ENCODE data around the gene HBP1. TPM values are rescaled to one million over a fixed set of nuclear protein-coding genes. Genes with fewer than 3 reads are reported as not detected.

HBP1 gene
- total and polyA plus RNA-seq, 11 donors = 21.4 to 98.4 (median 58.1) TPM

DNA sequence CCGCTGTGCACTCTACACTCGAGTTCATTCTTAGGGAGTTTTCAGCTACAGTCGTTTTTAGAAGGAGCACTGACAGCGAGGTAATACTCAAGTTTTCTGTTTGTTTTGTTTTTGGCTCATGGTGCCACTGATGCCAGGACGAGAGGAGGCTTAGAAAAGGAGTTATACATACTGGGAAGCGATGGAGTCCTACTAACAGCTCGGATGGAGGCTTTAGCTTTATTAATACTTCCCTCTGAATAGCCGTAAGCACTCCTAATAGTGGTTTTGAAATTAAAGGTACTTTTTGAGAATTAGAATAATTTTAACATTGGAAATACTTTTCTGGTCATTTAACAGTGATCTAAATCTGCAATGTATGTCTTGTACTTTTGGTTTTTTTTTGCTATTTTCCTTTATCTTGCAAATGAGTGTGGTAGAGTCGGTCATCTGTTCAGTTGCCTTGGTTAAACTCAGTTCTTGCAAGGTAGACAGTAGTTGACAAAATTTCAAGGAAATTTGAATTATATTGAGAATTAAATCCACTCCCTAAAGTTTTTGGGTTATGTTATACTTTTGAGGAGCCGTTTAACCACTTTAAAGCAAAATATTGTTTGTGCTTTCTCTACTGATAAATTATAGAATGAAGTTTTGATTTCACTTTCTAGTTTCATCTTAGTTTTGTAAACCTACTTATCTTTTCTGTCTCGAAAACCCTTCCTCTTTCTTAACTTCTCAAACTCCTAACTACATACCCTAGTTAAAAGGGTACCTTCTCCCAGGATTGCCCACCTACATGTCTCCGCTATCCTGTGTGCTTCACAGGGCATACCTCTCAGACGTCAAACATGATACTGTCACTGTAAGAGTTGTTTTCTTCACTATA lies 1.5 kb downstream of the HBP1 start:
- no peak for DNase-seq
- Histone ChIP-seq H3K4me3 (peak overlapping the region; percentile 73 to 98 (median 78)), H3K4me1 (peaks cover 10 to 62% (median 48%) of the 10 kb centered on the region in 12 donors), H3K27ac (peak overlapping the region in 11 of 12 donors; percentile 55 to 99 (median 94)), H3K36me3 (peaks cover 0 to 5% (median 0%) of the 10 kb centered on the region in 9 donors), H3K27me3 (no peaks in the 10 kb centered on the region), H3K9me3 (no peaks in the 10 kb centered on the region)
- 8 to 9% (median 9%) methylated on average over 13 of the region's 13 CpGs for WGBS, 4 donors
- intact Hi-C loops (cut with DNase I) = no loop called here
- TF ChIP-seq POLR2A (IDR thresholded peaks at IDR 0.05) = no peak
- no peak for TF ChIP-seq CTCF (IDR thresholded peaks at IDR 0.05)
- no peak for ATAC-seq

DNA sequence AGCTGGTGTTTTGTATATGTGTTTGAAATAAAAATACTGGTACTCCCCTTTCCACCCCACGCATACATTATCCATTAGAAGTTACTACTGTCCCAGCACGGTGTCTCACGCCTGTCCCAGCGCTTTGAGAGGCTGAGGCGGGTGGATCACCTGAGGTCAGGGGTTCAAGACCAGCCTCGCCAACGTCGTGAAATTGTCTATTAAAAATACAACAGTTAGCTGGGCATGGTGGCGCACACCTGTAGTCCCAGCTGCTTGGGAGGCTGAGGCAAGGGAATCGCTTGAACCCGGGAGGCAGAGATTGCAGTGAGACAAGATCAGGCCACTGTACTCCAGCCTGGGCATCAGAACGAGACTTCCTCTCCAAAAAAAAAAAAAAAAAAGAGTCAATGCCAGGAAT lies 2.7 kb downstream of the HBP1 start:
- WGBS, 4 donors = 86 to 93% (median 89%) methylated on average over 12 of the region's 12 CpGs
- Histone ChIP-seq H3K27ac (peak overlapping the region in 2 of 12 donors; percentile 15 to 58), H3K4me1 (peaks cover 10 to 63% (median 50%) of the 10 kb centered on the region in 12 donors)

DNA sequence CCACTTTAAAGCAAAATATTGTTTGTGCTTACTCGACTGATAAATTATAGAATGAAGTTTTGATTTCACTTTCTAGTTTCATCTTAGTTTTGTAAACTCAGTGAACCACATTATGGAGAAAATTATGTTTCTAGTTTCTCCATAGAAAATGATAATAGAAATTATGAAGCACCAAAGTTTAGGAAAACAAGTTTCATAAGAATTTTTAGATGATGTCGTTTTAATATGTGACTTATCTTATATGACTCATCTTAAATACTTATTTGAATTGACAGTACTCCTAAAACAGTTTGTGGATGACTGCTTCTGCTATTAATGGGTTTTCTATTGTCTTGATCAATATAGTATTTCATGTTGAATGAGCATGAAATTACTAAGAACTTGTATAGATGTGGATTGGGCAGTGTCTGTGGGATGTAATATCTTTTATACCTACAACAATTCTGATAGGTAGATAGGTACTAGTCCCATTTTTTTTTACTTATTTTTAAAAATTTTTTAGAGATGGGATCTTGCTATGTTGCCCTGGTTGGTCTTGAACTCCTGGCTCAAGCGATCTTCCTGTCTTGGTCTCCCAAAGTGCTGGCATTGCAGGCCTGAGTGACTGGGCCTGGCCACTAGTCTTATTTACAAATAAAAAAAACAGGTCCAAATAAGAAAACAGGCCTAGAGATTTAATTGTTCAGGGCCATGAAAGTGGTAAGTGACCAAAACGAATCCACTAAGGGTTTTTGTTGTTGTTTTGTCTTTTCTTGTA lies 3.7 kb downstream of the HBP1 start:
- TF ChIP-seq CTCF (IDR thresholded peaks at IDR 0.05) = no peak
- no peak for TF ChIP-seq POLR2A (IDR thresholded peaks at IDR 0.05)
- intact Hi-C loops (cut with DNase I) = no loop called here
- H3K9me3 ChIP-seq = no peaks in the 10 kb centered on the region
- 73 to 81% (median 79%) methylated on average over 4 of the region's 4 CpGs for WGBS, 4 donors
- peak overlapping the region in 2 of 12 donors; percentile 8 to 58 for H3K27ac ChIP-seq
- DNase-seq = no peak
- ATAC-seq = no peak
- peaks cover 14 to 71% (median 59%) of the 10 kb centered on the region in 12 donors for H3K4me1 ChIP-seq
- H3K36me3 ChIP-seq = peaks cover 0 to 5% (median 0%) of the 10 kb centered on the region in 9 donors
- H3K27me3 ChIP-seq = no peaks in the 10 kb centered on the region
- H3K4me3 ChIP-seq = peak overlapping the region in 1 of 12 donors; percentile 9

More for the DNA sequence above, 2.7 kb downstream of the HBP1 start:
- ATAC-seq = no peak
- intact Hi-C loops (cut with DNase I) = no loop called here
- Histone ChIP-seq H3K9me3 (no peaks in the 10 kb centered on the region), H3K4me3 (peak overlapping the region in 1 of 12 donors; percentile 9), H3K36me3 (peaks cover 0 to 5% (median 0%) of the 10 kb centered on the region in 9 donors), H3K27me3 (no peaks in the 10 kb centered on the region)
- no peak for TF ChIP-seq CTCF (IDR thresholded peaks at IDR 0.05)
- no peak for DNase-seq

GRCh38 chr7:107173191-107173590 lies 4.4 kb downstream of the HBP1 start:
- ATAC-seq (no peak), DNase-seq (no peak)
- H3K27me3 ChIP-seq = no peaks in the 10 kb centered on the region
- WGBS, 4 donors = 68 to 84% (median 74%) methylated on average over 2 of the region's 2 CpGs
- TF ChIP-seq CTCF (IDR thresholded peaks at IDR 0.05) = no peak
- TF ChIP-seq POLR2A (IDR thresholded peaks at IDR 0.05) = no peak
- no peak overlapping the region for H3K4me3 ChIP-seq
- no peaks in the 10 kb centered on the region for H3K9me3 ChIP-seq
- no peak overlapping the region for H3K27ac ChIP-seq
- intact Hi-C loops (cut with DNase I) = no loop called here
- H3K4me1 ChIP-seq = peaks cover 15 to 78% (median 62%) of the 10 kb centered on the region in 12 donors
- H3K36me3 ChIP-seq = peaks cover 0 to 7% (median 0%) of the 10 kb centered on the region in 9 donors

Data from heart left ventricle (tissue), 16 donors.